Left lung (tissue), 10 donors: ENCODE data around the gene RPS21. TPM values are rescaled to one million over a fixed set of nuclear protein-coding genes. Genes with fewer than 3 reads are reported as not detected.

Source experiments
- ATAC-seq: fragments of 200-7000 bp; cut with Tn5 transposase; one replicate; pipeline ENCODE4 v1.9.1; 2020; ENCODE audit warnings: moderate library complexity
- DNase-seq, 4 donors: peaks; one replicate each; pipeline ENCODE4 v3.0.0-alpha.2; 2013 to 2020
- H3K27ac ChIP-seq, 2 donors: fragments of 200-600 bp; sonication (generic) in 1 of 2; one replicate each; pipeline versions ENCODE4 v1.5.0 to v1.8.0; 2020 to 2021
- H3K27me3 ChIP-seq, 2 donors: fragments of 200-600 bp; sonication (generic) in 1 of 2; one replicate each; pipeline versions ENCODE4 v1.5.0 to v1.8.0; 2020 to 2021
- H3K36me3 ChIP-seq, 2 donors: fragments of 200-600 bp; sonication (generic) in 1 of 2; one replicate each; pipeline versions ENCODE4 v1.5.0 to v1.8.0; 2020 to 2021
- H3K4me1 ChIP-seq, 2 donors: fragments of 200-600 bp; one replicate each; pipeline ENCODE4 v1.8.0; 2021
- H3K4me3 ChIP-seq, 2 donors: fragments of 200-600 bp; sonication (generic) in 1 of 2; one replicate each; pipeline versions ENCODE4 v1.5.0 to v1.8.0; 2020 to 2021; ENCODE audit warnings: mild to moderate bottlenecking in 1 of 2
- H3K9me3 ChIP-seq, 2 donors: fragments of 200-600 bp; sonication (generic) in 1 of 2; one replicate each; pipeline versions ENCODE4 v1.5.0 to v1.8.0; 2020 to 2021
- intact Hi-C, 2 donors: fragments of 100-400 bp; cut with DNase I; formaldehyde crosslinking; loops; one replicate each; pipeline versions ENCODE4 v1.11.2 to v1.14.2; 2022
- polyA plus RNA-seq, 6 donors: library from polyadenylated mRNA; unstranded; fragments of 120-200 nt; gene quantifications; one replicate each; pipeline ENCODE4 v1.2.1, GENCODE V29; 2013; ENCODE audit not compliant: insufficient read length in 6 of 6
- total RNA-seq, 2 donors: library from RNA; stranded (reverse); fragmentation: NEBNext Ultra II Directional; extraction: Animal tissue kit (Norgen Biotek cat#: 25700); gene quantifications; one replicate each; pipeline ENCODE4 v1.2.1, GENCODE V29; 2021
- TF ChIP-seq, protein P1 (sequence below), 2 donors: fragments of 200-600 bp; sonication (generic) in 1 of 2; IDR thresholded peaks; one replicate each; pipeline versions ENCODE4 v1.5.0 to v1.8.0; 2021; ENCODE audit warnings: antibody characterized with exemption in 2 of 2
- donor health status: DM: no; HTN: yes; CAD: no.
- donor health status: DM: no; HTN: no; CAD: no.

RPS21 gene
- total and polyA plus RNA-seq, 8 donors = 928 to 1,176 (median 1,013) TPM

DNA sequence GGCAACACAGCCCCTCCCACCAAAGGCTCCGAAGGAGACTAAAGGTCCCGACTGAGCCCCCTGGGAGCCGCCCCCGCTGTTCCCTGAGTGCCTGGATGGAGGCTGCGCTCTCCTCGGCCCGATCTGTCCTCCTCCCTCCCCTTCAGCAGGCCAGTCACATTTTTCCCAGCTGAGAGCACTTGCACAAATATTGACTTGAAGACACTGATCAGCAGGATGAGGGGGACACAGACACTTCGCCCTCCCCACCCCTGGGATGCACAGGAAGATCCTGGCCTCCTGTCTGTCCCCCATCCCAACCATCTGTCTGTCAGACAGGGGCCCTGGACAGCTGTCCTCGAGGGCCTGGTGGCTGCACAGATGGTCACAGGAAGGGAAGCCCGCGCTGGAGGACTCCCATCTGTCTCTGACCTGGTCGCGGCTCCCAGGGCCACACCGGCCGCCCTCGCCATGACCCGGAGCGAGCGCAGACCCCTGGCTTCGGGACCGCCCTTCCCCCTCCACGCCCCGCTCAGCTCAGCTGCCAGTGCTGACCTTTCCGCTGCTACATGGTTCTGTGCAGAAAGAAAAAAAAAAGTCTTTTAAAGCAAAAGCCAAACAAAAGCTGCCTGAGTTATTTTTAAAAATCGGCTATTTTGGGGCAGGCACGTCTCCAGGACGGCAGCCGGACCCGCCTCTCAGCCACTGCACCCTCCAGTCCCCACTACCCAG lies 30.9 kb upstream of the RPS21 start:
- Histone ChIP-seq H3K27me3 (peaks cover 0 to 15% of the 10 kb centered on the region in 2 donors), H3K4me1 (peaks cover 37 to 70% of the 10 kb centered on the region in 2 donors), H3K9me3 (no peaks in the 10 kb centered on the region), H3K27ac (peak overlapping the region; percentile 81 to 84), H3K36me3 (peaks cover 0 to 28% of the 10 kb centered on the region in 2 donors), H3K4me3 (no peak overlapping the region)
- intact Hi-C loops = no loop called here
- DNase-seq = peak in 2 of 4 donors; percentile 47 to 72
- TF ChIP-seq, protein P1, sequence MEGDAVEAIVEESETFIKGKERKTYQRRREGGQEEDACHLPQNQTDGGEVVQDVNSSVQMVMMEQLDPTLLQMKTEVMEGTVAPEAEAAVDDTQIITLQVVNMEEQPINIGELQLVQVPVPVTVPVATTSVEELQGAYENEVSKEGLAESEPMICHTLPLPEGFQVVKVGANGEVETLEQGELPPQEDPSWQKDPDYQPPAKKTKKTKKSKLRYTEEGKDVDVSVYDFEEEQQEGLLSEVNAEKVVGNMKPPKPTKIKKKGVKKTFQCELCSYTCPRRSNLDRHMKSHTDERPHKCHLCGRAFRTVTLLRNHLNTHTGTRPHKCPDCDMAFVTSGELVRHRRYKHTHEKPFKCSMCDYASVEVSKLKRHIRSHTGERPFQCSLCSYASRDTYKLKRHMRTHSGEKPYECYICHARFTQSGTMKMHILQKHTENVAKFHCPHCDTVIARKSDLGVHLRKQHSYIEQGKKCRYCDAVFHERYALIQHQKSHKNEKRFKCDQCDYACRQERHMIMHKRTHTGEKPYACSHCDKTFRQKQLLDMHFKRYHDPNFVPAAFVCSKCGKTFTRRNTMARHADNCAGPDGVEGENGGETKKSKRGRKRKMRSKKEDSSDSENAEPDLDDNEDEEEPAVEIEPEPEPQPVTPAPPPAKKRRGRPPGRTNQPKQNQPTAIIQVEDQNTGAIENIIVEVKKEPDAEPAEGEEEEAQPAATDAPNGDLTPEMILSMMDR (IDR thresholded peaks at IDR 0.05) = no peak
- ATAC-seq = no peak

GRCh38 chr20:62356589-62357186 lies 30.2 kb upstream of the RPS21 start:
- H3K27ac ChIP-seq = peak overlapping the region; percentile 81 to 84
- DNase-seq = peak in 1 of 4 donors; percentile 59
- TF ChIP-seq, protein P1 (IDR thresholded peaks at IDR 0.05) = no peak
- H3K36me3 ChIP-seq = peaks cover 0 to 21% of the 10 kb centered on the region in 2 donors
- H3K4me1 ChIP-seq = peaks cover 42 to 76% of the 10 kb centered on the region in 2 donors
- H3K9me3 ChIP-seq = no peaks in the 10 kb centered on the region
- no peak for ATAC-seq
- intact Hi-C loops = no loop called here
- H3K27me3 ChIP-seq = peaks cover 0 to 15% of the 10 kb centered on the region in 2 donors
- no peak overlapping the region for H3K4me3 ChIP-seq

DNA sequence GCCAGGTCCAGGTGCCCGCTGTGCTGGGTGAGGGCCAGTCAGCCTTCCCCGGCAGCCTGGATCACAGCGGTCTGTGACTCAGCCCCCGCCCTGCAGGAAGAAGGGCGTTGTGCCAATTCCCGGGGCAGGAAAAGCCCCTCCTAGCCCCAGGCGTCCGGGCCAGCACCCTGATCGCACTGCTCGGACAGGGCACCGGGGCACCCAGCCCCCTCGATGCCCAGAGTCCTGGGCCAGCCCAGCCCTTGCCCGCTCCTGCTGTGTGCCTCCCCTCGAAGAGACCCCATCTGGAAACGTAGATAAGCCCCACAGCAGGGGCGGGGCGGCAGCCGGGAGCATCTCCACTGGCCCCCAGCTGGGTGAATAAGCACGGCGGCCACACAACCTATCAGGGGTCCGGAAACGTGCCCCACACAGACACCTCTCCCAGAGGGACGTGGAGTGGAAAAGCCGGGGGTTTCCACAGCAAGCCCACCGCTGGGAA lies 29.7 kb upstream of the RPS21 start:
- DNase-seq (peak in 2 of 4 donors; percentile 54 to 84), ATAC-seq (no peak)
- intact Hi-C loops = no loop called here
- no peaks in the 10 kb centered on the region for H3K9me3 ChIP-seq
- peaks cover 0 to 15% of the 10 kb centered on the region in 2 donors for H3K27me3 ChIP-seq
- H3K4me3 ChIP-seq = no peak overlapping the region
- H3K36me3 ChIP-seq = peaks cover 0 to 18% of the 10 kb centered on the region in 2 donors
- TF ChIP-seq, protein P1 (IDR thresholded peaks at IDR 0.05) = no peak
- peaks cover 42 to 81% of the 10 kb centered on the region in 2 donors for H3K4me1 ChIP-seq
- H3K27ac ChIP-seq = peak overlapping the region; percentile 81 to 84

GRCh38 chr20:62357681-62358080 lies 29.2 kb upstream of the RPS21 start:
- H3K36me3 ChIP-seq = peaks cover 0 to 15% of the 10 kb centered on the region in 2 donors
- peaks cover 42 to 86% of the 10 kb centered on the region in 2 donors for H3K4me1 ChIP-seq
- H3K27ac ChIP-seq = peak overlapping the region; percentile 81 to 84
- peak overlapping the region in 1 of 2 donors; percentile 13 for H3K4me3 ChIP-seq
- ATAC-seq (no peak), DNase-seq (peak in 1 of 4 donors; percentile 41)
- TF ChIP-seq, protein P1 (IDR thresholded peaks at IDR 0.05) = no peak
- no peaks in the 10 kb centered on the region for H3K9me3 ChIP-seq
- H3K27me3 ChIP-seq = peaks cover 0 to 15% of the 10 kb centered on the region in 2 donors
- intact Hi-C loops = no loop called here
